Neutrophil (primary cell): ENCODE results near the gene NRDE2.

Experiments used
- H3K27ac ChIP-seq: fragments of 200-600 bp; sonication (generic); 2 replicates; pipeline ENCODE4 v1.5.1; 2016; ENCODE audit warnings: mild to moderate bottlenecking, moderate library complexity
- H3K27me3 ChIP-seq: fragments of 200-600 bp; sonication (generic); 2 replicates; pipeline ENCODE4 v1.6.0; 2016; ENCODE audit warnings: mild to moderate bottlenecking
- H3K36me3 ChIP-seq: fragments of 200-600 bp; sonication (generic); 2 replicates; pipeline ENCODE4 v1.5.1; 2017
- H3K4me1 ChIP-seq, 2 experiments: fragments of 200-600 bp in 1 of 2; sonication (generic) in 1 of 2; 1 replicate in 1 of 2; 2 replicates in 1 of 2; pipeline versions ENCODE4 v1.5.1 to v1.6.1; 2013 to 2016; ENCODE audit warnings: low read depth in 1 of 2, low read length in 1 of 2, mild to moderate bottlenecking in 1 of 2, moderate library complexity in 1 of 2; ENCODE audit not compliant: control insufficient read depth in 1 of 2, insufficient read depth in 1 of 2
- H3K4me3 ChIP-seq, 2 experiments: fragments of 200-600 bp in 1 of 2; sonication (generic) in 1 of 2; 1 replicate in 1 of 2; 2 replicates in 1 of 2; pipeline ENCODE4 v1.5.1; 2013 to 2016; ENCODE audit warnings: low read depth in 1 of 2, low read length in 1 of 2, mild to moderate bottlenecking in 1 of 2, moderate library complexity in 1 of 2
- H3K9me3 ChIP-seq: fragments of 200-600 bp; sonication (generic); 2 replicates; pipeline ENCODE4 v1.5.1; 2016
- TF ChIP-seq, protein P1 (sequence below): fragments of 200-600 bp; sonication (generic); IDR thresholded peaks from 2 replicates; pipeline ENCODE4 v1.5.1; 2016; ENCODE audit warnings: antibody characterized with exemption

Gene NRDE2

DNA sequence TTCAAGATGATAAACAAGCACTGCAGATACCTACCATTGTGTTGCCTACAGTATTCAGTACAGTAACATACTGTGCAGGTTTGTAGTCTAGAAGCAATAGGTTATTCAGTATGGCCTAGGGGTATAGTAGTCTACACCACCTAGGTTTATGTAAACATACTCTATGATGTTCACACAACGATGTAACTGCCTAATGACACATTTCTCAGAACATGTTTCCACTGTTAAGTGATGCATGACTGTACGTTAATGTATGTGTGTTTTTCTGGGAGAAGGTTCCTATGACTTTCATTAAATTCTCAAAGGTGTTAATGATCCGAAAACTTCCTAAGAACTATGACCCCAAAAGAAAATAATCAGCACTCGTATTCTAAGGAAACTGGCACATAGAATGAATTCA is 44.2 kb upstream of the NRDE2 start:
- no peak overlapping the region for H3K4me3 ChIP-seq
- TF ChIP-seq, protein P1, sequence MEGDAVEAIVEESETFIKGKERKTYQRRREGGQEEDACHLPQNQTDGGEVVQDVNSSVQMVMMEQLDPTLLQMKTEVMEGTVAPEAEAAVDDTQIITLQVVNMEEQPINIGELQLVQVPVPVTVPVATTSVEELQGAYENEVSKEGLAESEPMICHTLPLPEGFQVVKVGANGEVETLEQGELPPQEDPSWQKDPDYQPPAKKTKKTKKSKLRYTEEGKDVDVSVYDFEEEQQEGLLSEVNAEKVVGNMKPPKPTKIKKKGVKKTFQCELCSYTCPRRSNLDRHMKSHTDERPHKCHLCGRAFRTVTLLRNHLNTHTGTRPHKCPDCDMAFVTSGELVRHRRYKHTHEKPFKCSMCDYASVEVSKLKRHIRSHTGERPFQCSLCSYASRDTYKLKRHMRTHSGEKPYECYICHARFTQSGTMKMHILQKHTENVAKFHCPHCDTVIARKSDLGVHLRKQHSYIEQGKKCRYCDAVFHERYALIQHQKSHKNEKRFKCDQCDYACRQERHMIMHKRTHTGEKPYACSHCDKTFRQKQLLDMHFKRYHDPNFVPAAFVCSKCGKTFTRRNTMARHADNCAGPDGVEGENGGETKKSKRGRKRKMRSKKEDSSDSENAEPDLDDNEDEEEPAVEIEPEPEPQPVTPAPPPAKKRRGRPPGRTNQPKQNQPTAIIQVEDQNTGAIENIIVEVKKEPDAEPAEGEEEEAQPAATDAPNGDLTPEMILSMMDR, result no peak
- no peaks in the 10 kb centered on the region for H3K36me3 ChIP-seq
- H3K27me3 ChIP-seq, result no peaks in the 10 kb centered on the region
- no peak overlapping the region for H3K27ac ChIP-seq
- no peaks in the 10 kb centered on the region for H3K4me1 ChIP-seq
- H3K9me3 ChIP-seq, result no peaks in the 10 kb centered on the region

DNA sequence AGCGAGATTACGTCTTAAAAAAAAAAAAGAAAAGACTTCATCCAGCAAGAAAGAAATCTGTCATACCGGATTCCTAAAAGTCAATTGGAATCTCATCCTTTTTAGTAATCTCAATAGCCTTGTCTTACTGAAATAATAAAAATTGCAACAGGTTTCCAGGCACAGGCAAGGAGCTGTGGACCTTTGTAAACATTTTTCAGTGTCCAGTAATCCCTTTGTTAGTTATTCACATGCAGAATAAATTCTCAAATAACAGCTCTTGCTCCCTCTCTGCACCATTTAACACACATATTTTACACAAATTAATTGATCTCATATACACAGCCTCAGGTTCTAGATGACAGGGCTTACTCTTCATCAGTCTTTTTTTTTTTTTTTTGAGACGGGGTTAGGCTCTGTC is 43.1 kb upstream of the NRDE2 start:
- no peaks in the 10 kb centered on the region for H3K27me3 ChIP-seq
- TF ChIP-seq, protein P1, result no peak

DNA sequence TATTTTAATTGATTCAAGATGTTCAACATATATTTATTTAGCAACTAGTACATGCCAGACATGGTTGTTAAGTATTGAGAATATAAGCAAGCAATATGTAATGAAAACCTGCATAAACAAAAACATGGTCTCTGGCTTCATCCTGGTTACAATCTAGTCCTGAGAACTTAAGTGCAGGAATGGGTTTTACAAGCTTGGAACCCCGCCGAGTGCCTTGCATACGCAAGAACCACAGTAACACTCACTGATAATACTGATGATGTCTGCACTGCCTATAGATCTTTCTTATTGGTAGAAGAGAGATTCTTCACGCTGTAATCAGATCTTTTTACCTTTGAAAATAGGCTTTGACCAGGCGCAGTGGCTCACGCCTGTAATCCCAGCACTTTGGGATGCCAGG is 42.1 kb upstream of the NRDE2 start:
- TF ChIP-seq, protein P1, result no peak
- Histone ChIP-seq H3K27ac (no peak overlapping the region), H3K27me3 (no peaks in the 10 kb centered on the region), H3K4me3 (no peak overlapping the region), H3K4me1 (no peaks in the 10 kb centered on the region), H3K36me3 (no peaks in the 10 kb centered on the region), H3K9me3 (no peaks in the 10 kb centered on the region)

More for the DNA sequence above, 43.1 kb upstream of the NRDE2 start:
- Histone ChIP-seq H3K4me1 (no peaks in the 10 kb centered on the region), H3K9me3 (no peaks in the 10 kb centered on the region), H3K27ac (no peak overlapping the region), H3K4me3 (no peak overlapping the region), H3K36me3 (no peaks in the 10 kb centered on the region)

DNA sequence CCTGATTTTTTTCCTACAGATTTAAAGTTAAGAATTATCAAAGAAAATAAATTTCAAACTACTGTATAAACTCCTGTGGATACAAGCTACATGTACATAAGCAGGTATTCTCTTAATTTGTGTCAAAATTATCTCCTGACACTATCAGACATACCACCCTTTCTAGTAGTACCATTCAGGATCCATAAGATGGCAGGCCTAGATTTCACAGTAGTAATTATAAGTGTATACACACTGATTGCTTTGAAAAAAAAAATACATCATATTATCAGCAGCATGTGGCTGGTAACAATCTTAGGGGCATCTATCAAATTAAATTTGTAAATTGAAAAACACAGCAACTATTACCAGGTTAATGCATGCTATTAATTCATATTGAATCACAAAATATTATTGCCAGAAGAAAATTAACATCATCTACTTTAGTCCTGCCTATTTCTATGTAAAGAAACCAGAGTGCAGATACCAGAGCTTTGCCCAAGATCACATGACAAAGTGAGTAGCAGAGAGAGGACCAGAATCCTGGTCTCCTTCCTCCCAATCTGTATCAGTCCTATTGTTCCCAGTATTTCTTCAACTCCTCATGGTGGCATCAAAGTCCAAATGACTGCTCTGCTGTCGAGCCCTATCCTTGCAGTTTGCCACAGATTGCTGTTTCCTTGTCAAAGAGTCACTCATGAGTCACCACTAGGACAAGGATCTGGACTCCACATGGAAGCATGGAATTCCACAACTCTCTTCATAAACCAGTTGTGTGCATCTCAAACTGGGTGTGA is 37.4 kb upstream of the NRDE2 start:
- Histone ChIP-seq H3K4me3 (no peak overlapping the region), H3K27ac (no peak overlapping the region), H3K36me3 (no peaks in the 10 kb centered on the region), H3K9me3 (no peaks in the 10 kb centered on the region), H3K4me1 (no peaks in the 10 kb centered on the region), H3K27me3 (peaks cover 14% of the 10 kb centered on the region)
- TF ChIP-seq, protein P1, result no peak

DNA sequence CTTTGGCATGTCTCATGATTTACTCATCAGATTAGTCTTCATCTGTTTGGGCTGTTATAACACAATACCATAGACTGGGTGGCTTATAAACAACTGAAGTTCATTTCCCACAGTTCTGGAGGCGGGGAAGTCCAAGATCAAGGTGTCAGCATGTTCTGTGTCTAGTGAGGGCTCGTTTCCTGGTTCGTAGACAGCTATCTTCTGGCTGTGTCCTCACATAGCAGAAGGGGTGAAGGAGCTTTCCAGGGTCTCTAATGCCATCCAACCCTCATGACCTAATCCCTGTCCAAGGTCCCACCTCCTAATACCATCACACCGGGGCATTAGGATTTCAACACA is 30.8 kb upstream of the NRDE2 start:
- Histone ChIP-seq H3K36me3 (no peaks in the 10 kb centered on the region), H3K27me3 (peaks cover 23% of the 10 kb centered on the region), H3K4me1 (no peaks in the 10 kb centered on the region), H3K4me3 (no peak overlapping the region), H3K27ac (no peak overlapping the region), H3K9me3 (no peaks in the 10 kb centered on the region)
- TF ChIP-seq, protein P1, result no peak
